Natural killer cell (primary cell): ENCODE results near the gene CLEC4F. TPM values are rescaled to one million over a fixed set of nuclear protein-coding genes. Genes with fewer than 3 reads are reported as not detected.

Source experiments
- ATAC-seq, 3 donors: fragments of 150-1000 bp in 2 of 3; fragments of 200-7000 bp in 1 of 3; cut with Tn5 transposase; 1 replicate in 1 of 3; 2 replicates in 2 of 3; pipeline ENCODE4 v1.10.0; 2021; ENCODE audit warnings: mild to moderate bottlenecking in 2 of 3, moderate library complexity in 2 of 3
- DNase-seq, 2 donors: peaks; one replicate each; pipeline versions ENCODE4 v3.0.0 to v3.0.0-alpha.2; 2013 to 2021; ENCODE audit warnings: mixed read lengths in 1 of 2
- H3K27ac ChIP-seq: one replicate; pipeline ENCODE4 v1.5.1; 2013; ENCODE audit warnings: mild to moderate bottlenecking, low read length
- H3K27me3 ChIP-seq: one replicate; pipeline ENCODE4 v1.6.1; 2013; ENCODE audit warnings: low read length; ENCODE audit not compliant: control insufficient read depth, insufficient read depth
- H3K36me3 ChIP-seq: one replicate; pipeline ENCODE4 v1.6.1; 2013; ENCODE audit warnings: low read length; ENCODE audit not compliant: control insufficient read depth, insufficient read depth
- H3K4me1 ChIP-seq: one replicate; pipeline ENCODE4 v1.6.1; 2013; ENCODE audit warnings: low read length; ENCODE audit not compliant: control insufficient read depth, insufficient read depth
- H3K4me3 ChIP-seq: one replicate; pipeline ENCODE4 v1.5.1; 2013; ENCODE audit warnings: low read length
- H3K9me3 ChIP-seq: one replicate; pipeline ENCODE4 v1.6.1; 2013; ENCODE audit warnings: low read length; ENCODE audit not compliant: control insufficient read depth, insufficient read depth
- H3K27ac Mint-ChIP-seq, 2 donors: one replicate each; pipeline ENCODE4 v1.8.0; 2022; ENCODE audit warnings: mild to moderate bottlenecking in 2 of 2, mixed read lengths in 2 of 2, moderate library complexity in 1 of 2
- H3K27me3 Mint-ChIP-seq, 2 donors: one replicate each; pipeline ENCODE4 v1.8.0; 2022; ENCODE audit warnings: low read depth in 2 of 2, mixed read lengths in 2 of 2
- H3K36me3 Mint-ChIP-seq: one replicate; pipeline ENCODE4 v1.8.0; 2022; ENCODE audit warnings: mixed read lengths
- H3K4me1 Mint-ChIP-seq, 2 donors: one replicate each; pipeline ENCODE4 v1.8.0; 2022; ENCODE audit warnings: mixed read lengths in 2 of 2
- H3K4me3 Mint-ChIP-seq: one replicate; pipeline ENCODE4 v1.8.0; 2022; ENCODE audit warnings: mild to moderate bottlenecking, moderate library complexity, mixed read lengths
- H3K9me3 Mint-ChIP-seq, 2 donors: one replicate each; pipeline ENCODE4 v1.8.0; 2022; ENCODE audit warnings: mixed read lengths in 2 of 2
- WGBS: methylation state at CpG from one replicate; pipeline ENCODE4 v1.1.7; 2013; ENCODE audit warnings: missing lambda C conversion rate; ENCODE audit not compliant: insufficient coverage; 5-methylcytosine and 5-hydroxymethylcytosine counted together
- intact Hi-C: fragments of 100-400 bp; cut with micrococcal nuclease; formaldehyde crosslinking; loops from one replicate; pipeline ENCODE4 v1.14.2; 2022
- total RNA-seq, 4 donors: library from RNA; stranded (reverse); fragments of 120-200 nt in 1 of 4; gene quantifications; one replicate each; pipeline versions ENCODE4 v1.2.3 to v1.2.4, GENCODE V29; 2013 to 2022
- TF ChIP-seq, protein P1 (sequence below): fragments of 200-600 bp; IDR thresholded peaks from one replicate; pipeline ENCODE4 v1.8.0; 2022; ENCODE audit warnings: antibody characterized with exemption

Gene CLEC4F
- total RNA-seq, 3 donors from 2014 or later (not counting 1 experiment from before 2014, with no cell fraction given) = 0.33 to 1.4 (median 0.39) TPM

DNA sequence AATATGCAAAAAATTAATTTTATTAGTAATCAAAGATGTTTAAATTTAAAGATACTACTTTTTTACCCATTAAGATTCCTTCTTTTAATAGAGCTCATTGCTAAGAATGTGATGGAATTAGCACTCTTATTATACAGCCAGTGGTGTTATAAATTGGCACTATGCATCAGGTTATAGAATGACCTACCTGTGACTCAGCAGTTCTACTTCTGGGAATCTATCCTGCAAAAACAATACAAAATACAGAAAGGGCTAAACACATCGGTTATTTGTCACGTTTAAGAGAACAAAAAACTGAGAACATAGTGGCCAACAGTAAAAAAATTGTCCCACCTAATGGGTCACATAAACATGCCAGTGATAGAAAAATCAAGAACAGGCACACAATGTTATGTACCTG, 42.9 kb downstream of the CLEC4F start:
- TF ChIP-seq, protein P1, sequence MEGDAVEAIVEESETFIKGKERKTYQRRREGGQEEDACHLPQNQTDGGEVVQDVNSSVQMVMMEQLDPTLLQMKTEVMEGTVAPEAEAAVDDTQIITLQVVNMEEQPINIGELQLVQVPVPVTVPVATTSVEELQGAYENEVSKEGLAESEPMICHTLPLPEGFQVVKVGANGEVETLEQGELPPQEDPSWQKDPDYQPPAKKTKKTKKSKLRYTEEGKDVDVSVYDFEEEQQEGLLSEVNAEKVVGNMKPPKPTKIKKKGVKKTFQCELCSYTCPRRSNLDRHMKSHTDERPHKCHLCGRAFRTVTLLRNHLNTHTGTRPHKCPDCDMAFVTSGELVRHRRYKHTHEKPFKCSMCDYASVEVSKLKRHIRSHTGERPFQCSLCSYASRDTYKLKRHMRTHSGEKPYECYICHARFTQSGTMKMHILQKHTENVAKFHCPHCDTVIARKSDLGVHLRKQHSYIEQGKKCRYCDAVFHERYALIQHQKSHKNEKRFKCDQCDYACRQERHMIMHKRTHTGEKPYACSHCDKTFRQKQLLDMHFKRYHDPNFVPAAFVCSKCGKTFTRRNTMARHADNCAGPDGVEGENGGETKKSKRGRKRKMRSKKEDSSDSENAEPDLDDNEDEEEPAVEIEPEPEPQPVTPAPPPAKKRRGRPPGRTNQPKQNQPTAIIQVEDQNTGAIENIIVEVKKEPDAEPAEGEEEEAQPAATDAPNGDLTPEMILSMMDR = no peak
- no peaks in the 10 kb centered on the region for H3K9me3 Mint-ChIP-seq
- Histone ChIP-seq H3K27me3 (peaks cover 8% of the 10 kb centered on the region), H3K4me1 (no peaks in the 10 kb centered on the region), H3K36me3 (no peaks in the 10 kb centered on the region), H3K27ac (no peak overlapping the region), H3K4me3 (no peak overlapping the region), H3K9me3 (no peaks in the 10 kb centered on the region)
- intact Hi-C loops = no loop called here
- H3K4me3 Mint-ChIP-seq = no peak overlapping the region
- peaks cover 0 to 12% of the 10 kb centered on the region in 2 donors for H3K4me1 Mint-ChIP-seq
- no peak overlapping the region for H3K27ac Mint-ChIP-seq
- no peaks in the 10 kb centered on the region for H3K36me3 Mint-ChIP-seq
- DNase-seq (no peak), ATAC-seq (no peak)
- H3K27me3 Mint-ChIP-seq = peaks cover 55 to 62% of the 10 kb centered on the region in 2 donors
- WGBS = 25% methylated on average over 2 of the region's 2 CpGs

DNA sequence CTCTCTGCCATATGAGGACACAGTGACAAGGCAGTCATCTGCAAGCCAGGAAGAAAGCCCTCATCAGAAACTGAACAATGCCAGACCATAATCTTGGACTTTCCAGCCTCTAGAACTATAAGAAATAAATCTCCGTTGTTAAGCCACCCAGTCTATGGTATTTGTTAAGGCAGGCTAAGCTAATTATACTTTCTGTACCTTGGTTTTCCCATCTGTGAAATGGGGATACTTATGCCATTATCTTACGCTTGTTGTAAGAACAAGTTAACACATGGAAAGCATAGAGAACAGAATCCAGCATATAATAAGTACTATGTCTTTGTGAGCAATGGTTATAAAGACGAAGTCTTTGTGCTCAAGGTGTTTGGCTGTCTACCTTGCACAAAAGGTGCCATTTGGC, 44.1 kb downstream of the CLEC4F start:
- H3K36me3 Mint-ChIP-seq = no peaks in the 10 kb centered on the region
- intact Hi-C loops = no loop called here
- Histone ChIP-seq H3K27me3 (peaks cover 8% of the 10 kb centered on the region), H3K4me3 (no peak overlapping the region), H3K27ac (no peak overlapping the region), H3K36me3 (no peaks in the 10 kb centered on the region), H3K4me1 (no peaks in the 10 kb centered on the region), H3K9me3 (no peaks in the 10 kb centered on the region)
- DNase-seq (no peak), ATAC-seq (no peak)
- TF ChIP-seq, protein P1 = no peak
- H3K9me3 Mint-ChIP-seq = no peaks in the 10 kb centered on the region
- peaks cover 0 to 12% of the 10 kb centered on the region in 2 donors for H3K4me1 Mint-ChIP-seq
- peaks cover 55 to 67% of the 10 kb centered on the region in 2 donors for H3K27me3 Mint-ChIP-seq
- H3K27ac Mint-ChIP-seq = no peak overlapping the region
- 83% methylated on average over 2 of the region's 3 CpGs for WGBS
- H3K4me3 Mint-ChIP-seq = no peak overlapping the region

DNA sequence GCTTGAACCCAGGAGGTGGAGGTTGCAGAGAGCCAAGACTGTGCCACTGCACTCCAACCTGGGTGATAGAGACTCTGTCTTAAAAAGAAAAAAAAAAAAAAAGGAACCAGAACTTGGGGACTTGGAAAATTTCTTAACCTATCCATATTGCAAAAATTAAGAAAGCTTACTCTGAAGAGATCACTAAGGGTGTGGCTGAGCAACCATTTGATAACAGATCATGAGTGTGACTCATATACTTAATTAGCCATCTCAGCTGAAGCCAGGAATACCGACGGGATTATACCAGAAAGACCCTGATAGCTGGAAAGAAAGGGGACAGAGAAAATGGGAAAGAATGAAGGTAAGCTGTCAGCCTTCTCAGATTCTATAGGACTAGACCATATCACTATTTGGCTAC, 45.3 kb downstream of the CLEC4F start:
- 94% methylated on average over 2 of the region's 2 CpGs for WGBS
- TF ChIP-seq, protein P1 = no peak
- Histone ChIP-seq H3K27ac (no peak overlapping the region), H3K4me1 (no peaks in the 10 kb centered on the region), H3K9me3 (no peaks in the 10 kb centered on the region), H3K4me3 (no peak overlapping the region), H3K27me3 (peaks cover 8% of the 10 kb centered on the region), H3K36me3 (no peaks in the 10 kb centered on the region)
- Mint-ChIP-seq H3K9me3 (no peaks in the 10 kb centered on the region), H3K36me3 (no peaks in the 10 kb centered on the region), H3K27me3 (peaks cover 55 to 65% of the 10 kb centered on the region in 2 donors), H3K4me1 (peaks cover 0 to 2% of the 10 kb centered on the region in 2 donors), H3K4me3 (no peak overlapping the region), H3K27ac (no peak overlapping the region)
- no peak for ATAC-seq
- no peak for DNase-seq
- intact Hi-C loops = no loop called here

DNA sequence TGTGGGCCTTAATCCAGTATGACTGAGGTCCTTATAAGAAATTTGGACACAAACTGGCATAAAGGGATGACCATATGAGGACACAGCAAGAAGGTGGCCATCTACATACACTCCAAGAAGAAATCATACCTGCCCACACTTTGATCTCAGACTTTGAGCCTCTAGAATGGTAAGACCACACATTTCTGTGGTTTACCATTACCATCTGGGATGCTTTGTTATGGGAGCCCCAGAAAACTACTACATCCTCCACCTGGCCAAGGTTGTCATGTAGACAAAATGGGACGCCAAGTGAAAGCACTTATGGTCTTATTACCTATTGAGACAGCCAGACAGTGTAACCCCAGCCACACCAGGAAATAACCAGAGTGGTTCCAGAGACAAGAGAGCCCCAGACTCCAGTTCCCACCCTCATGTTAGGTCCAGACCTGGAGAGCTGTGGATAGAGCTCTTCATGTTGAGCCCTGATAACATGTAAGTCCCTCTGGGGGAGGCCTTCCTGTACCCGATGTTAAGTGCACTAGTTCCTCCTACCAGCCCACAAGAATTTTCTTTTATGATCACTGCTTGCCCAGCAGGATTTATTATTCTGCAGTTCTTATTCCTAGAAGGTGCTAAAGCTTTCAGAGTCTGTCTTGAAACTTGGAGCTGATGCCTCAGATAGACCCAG, 47.8 kb downstream of the CLEC4F start:
- Mint-ChIP-seq H3K4me3 (no peak overlapping the region), H3K4me1 (peaks cover 11 to 14% of the 10 kb centered on the region in 2 donors), H3K36me3 (no peaks in the 10 kb centered on the region), H3K27ac (no peak overlapping the region), H3K27me3 (peaks cover 63 to 74% of the 10 kb centered on the region in 2 donors), H3K9me3 (no peaks in the 10 kb centered on the region)
- ATAC-seq (no peak), DNase-seq (no peak)
- no peak overlapping the region for H3K27ac ChIP-seq
- TF ChIP-seq, protein P1 = no peak
- intact Hi-C loops = no loop called here
- H3K4me1 ChIP-seq = peaks cover 4% of the 10 kb centered on the region
- H3K36me3 ChIP-seq = no peaks in the 10 kb centered on the region
- WGBS = 48% methylated on average over 2 of the region's 2 CpGs
- H3K9me3 ChIP-seq = no peaks in the 10 kb centered on the region
- H3K4me3 ChIP-seq = no peak overlapping the region
- peaks cover 17% of the 10 kb centered on the region for H3K27me3 ChIP-seq
